Activated CD4-positive, alpha-beta T cell treated with anti-CD3 and anti-CD28 coated beads, Interleukin-2, amount 50 U/mL, for 24 hours (primary cell): Measurements from ENCODE around the gene HSFX3.
"Not testable (repeated sequence)": the region's sequence is repeated elsewhere in the genome, so short reads cannot be mapped to it uniquely, and the experiment has no call there.

Experiments used
- DNase-seq, 2 donors: peaks; one replicate each; pipeline ENCODE4 v3.0.0-alpha.2; 2020; ENCODE audit warnings: low read depth in 1 of 2, low spot score in 1 of 2

Gene HSFX3

GRCh38 chrX:149545545-149546543, 3.9 kb downstream of the HSFX3 start:
- DNase-seq = not testable (repeated sequence)

DNA sequence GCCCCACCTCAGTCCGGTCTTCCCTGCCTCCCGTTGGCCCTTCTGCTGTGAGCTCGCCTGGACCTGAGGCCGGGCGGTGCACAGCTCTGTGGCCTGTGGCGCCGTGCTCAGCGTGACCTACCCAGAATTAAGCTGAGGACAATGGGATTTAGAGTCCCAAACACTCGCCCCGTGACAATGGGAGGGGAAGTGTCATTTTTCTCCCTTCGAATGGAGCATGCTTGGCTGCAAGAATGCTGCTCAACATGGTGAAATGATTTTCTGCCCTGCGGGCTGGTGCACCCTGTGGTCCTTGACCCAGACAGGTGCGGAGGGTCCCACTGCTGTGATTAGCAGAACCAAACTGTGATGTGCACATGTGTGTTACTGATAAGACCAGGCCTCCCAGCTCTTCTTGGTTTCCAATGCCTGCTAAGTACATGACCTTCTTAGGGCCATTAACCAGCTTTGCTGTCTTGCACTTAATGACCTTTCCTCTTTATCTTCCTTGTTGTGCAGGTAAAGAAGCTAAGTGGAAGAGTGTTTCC, 8.1 kb downstream of the HSFX3 start:
- DNase-seq = no peak

GRCh38 chrX:149540621-149541520, 8.9 kb downstream of the HSFX3 start, which contains the start of gene EOLA1:
Gene EOLA1, plus strand, starts transcription at chrX:149541012. Its CDS starts 4,619 bp downstream, at chrX:149545631.
- DNase-seq = peak; percentile 73 to 81

- peak; percentile 64 to 84 for DNase-seq
Measured at GRCh38 chrX:149540131-149540620, 9.5 kb downstream of the HSFX3 start.

- DNase-seq = peak; percentile 31 to 62
Measured at GRCh38 chrX:149539283-149540130, 10.2 kb downstream of the HSFX3 start.

- DNase-seq = not testable (repeated sequence)
Measured at GRCh38 chrX:149537474-149537873, 12.2 kb downstream of the HSFX3 start.

DNA sequence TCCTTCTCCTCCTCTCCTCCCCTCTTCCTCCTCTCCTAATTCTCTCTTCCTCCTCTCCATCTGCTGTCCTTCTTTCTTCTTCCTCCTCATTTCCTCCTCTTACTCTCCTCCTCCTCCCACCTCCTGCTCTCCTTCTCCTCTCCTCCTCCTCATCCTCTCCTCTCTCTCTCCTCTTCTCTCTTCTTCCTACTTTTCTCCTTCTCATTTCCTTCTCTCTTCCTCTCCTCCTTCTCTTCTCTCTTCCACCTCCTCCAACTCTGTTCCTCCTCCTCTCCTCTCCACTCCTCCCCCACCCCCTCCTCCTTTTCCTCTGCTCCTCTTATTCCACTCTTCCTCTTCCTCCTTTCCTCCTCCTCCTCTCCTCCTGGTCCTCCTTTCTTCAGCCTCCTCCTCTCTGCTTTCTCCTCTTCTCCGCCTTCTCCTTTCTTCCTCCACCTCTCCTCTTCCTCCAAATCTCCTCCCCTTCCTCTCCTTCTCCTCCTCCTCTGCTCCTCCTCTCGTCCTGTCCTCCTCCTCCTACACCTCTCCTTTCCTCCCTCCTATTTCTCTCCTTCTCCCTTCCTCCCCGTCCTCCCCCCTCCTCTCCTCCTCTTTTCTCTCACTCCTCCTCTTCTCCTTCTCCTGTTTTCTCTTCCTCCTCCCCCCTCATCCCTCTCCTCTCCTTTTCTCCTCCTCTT, 14.7 kb downstream of the HSFX3 start:
- DNase-seq = not testable (repeated sequence)

GRCh38 chrX:149533999-149534398, 15.7 kb downstream of the HSFX3 start:
- DNase-seq = not testable (repeated sequence)

DNA sequence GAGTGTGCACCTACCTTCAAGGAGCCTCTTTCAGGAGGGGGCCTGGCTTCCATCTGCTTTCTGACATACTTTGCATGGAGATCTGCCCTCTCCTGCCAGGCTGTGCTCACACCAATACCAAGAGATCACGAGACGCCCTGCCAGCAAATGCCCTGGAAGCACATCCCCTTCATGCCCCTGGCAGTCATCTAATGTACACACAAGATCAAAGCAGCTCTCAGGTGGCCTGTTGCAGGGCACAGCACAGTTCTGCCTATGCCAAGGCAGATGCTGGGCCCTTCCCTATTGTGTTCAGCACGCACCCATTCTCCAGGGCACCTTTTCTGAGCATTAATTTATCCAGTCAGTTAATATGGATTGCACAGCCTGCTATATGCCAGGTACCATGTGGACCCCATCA, 16.9 kb downstream of the HSFX3 start:
- DNase-seq = not testable (repeated sequence)

- DNase-seq = no peak
Measured at GRCh38 chrX:149531599-149531998, 18.1 kb downstream of the HSFX3 start.

- DNase-seq = no peak
Measured at GRCh38 chrX:149528381-149528780, 21.3 kb downstream of the HSFX3 start.

GRCh38 chrX:149527705-149528104, 22.0 kb downstream of the HSFX3 start:
- DNase-seq = no peak

DNA sequence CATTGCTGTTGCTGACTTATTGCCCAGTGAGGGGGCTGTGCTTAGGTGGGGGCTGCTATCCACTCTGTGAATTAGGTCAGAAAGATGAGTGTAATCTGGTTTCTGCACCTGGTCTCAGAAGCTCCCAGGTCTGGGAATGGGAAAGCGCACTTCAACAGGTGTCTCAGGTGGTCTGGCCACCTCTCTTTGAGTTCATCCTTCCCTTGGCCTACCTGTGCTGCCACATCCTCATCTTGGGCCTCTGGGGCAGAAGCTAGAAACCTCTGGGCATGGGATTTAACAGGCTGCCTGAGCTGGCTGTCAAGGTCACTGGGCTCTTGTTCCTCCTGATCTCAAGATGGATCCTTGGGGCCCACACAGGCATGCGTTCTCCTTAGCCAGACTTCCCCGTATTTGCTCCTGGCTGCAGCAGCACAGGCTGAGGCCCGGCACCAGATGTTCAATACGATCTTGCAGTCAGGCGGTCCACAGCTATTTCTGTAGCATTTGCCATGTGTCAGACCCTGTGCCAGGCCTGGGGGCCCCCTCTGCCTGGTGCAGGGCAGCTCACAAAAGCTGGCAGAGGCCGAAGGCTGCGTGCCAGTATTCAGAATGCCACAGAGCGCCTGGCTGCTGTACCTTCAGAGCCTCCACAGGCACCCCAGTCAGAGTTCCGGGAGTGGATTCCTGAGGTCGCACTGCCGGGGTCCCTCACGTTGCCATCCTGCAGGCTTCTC, 23.2 kb downstream of the HSFX3 start:
- not testable (repeated sequence) for DNase-seq

- DNase-seq = not testable (repeated sequence)
Measured at GRCh38 chrX:149525903-149526302, 23.8 kb downstream of the HSFX3 start.

- DNase-seq = peak in 1 of 2 donors; percentile 47
Measured at GRCh38 chrX:149525389-149525788, 24.3 kb downstream of the HSFX3 start.

- no peak for DNase-seq
Measured at GRCh38 chrX:149522916-149523315, 26.8 kb downstream of the HSFX3 start.

DNA sequence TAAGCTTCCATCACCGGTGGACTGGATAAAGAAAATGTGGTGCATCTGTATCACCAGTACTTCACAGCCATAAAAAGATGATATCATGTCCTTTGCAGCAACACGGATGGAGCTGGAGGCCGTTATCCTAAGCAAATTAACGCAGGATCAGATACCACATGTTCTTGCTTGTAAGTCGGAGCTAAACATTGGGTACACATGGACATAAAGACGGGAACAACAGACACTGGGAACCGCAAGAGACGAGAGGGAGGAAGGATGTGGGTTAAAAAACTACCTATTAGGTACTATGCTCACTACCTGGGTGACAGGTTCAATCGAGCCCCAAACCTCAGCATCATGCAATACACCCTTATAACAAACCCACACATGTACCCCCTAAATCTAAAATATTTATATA, 28.3 kb downstream of the HSFX3 start:
- DNase-seq = no peak

GRCh38 chrX:149520636-149521277, 29.0 kb downstream of the HSFX3 start:
- DNase-seq = not testable (repeated sequence)
